Activated T-cell treated with anti-CD3 and anti-CD28 coated beads for 1 hour (primary cell): Measurements from ENCODE around the gene SEPSECS.

Experiments
- DNase-seq: peaks from one replicate; pipeline ENCODE4 v3.0.0-alpha.2; 2020; ENCODE audit warnings: low read depth

Gene SEPSECS

GRCh38 chr4:25081866-25082471 is 78.3 kb downstream of the SEPSECS start:
- no peak for DNase-seq

- no peak for DNase-seq
Observed at GRCh38 chr4:25080571-25080970, 79.7 kb downstream of the SEPSECS start.

GRCh38 chr4:25078523-25078922 is 81.7 kb downstream of the SEPSECS start:
- DNase-seq: no peak

- DNase-seq: no peak
Observed at GRCh38 chr4:25076625-25077398, 83.4 kb downstream of the SEPSECS start.

- no peak for DNase-seq
Observed at GRCh38 chr4:25075851-25076250, 84.4 kb downstream of the SEPSECS start.

GRCh38 chr4:25075129-25075528 is 85.1 kb downstream of the SEPSECS start:
- DNase-seq: no peak

- DNase-seq: no peak
Observed at GRCh38 chr4:25070545-25070944, 89.7 kb downstream of the SEPSECS start.
